ENCODE measurements around the gene GPR37. TPM values are rescaled to one million over a fixed set of nuclear protein-coding genes. Genes with fewer than 3 reads are reported as not detected.

Gene GPR37
- total and polyA plus RNA-seq, 2 donors (not counting 3 experiments of a cell fraction or from before 2014, with no cell fraction given) = 0.92 to 2.1 TPM

- Histone ChIP-seq H4K20me1 (replicated peaks; ENCODE audit: control insufficient read depth, extremely low read depth, insufficient read depth, low read length) (no peaks in the 10 kb centered on the region), H3K4me1 (ENCODE audit: control insufficient read depth, extremely low read depth, insufficient read depth, low read length) (peaks cover 10% of the 10 kb centered on the region), H3K9ac (replicated peaks; ENCODE audit: extremely low read depth, insufficient read depth, low read length) (no peak overlapping the region), H3K79me2 (ENCODE audit: control insufficient read depth, insufficient read depth, low read length) (no peaks in the 10 kb centered on the region), H3K36me3 (ENCODE audit: control insufficient read depth in 2 of 2, extremely low read depth in 1 of 2, insufficient read depth in 2 of 2, low read length in 2 of 2) (no peaks in the 10 kb centered on the region), H3K27ac (ENCODE audit: insufficient read depth, low read depth, low read length) (no peak overlapping the region), H3K9me1 (replicated peaks; ENCODE audit: control insufficient read depth, extremely low read depth, insufficient read depth, low read length) (no peaks in the 10 kb centered on the region), H2AFZ (ENCODE audit: low read depth, low read length) (no peak overlapping the region), H3K9me3 (replicated peaks; ENCODE audit: control insufficient read depth, insufficient read depth, low read length) (no peaks in the 10 kb centered on the region), H3K4me3 (replicated peaks in 1 of 3; ENCODE audit: insufficient read depth in 1 of 3, low read depth in 1 of 3, low read length in 3 of 3) (no peak overlapping the region), H3K27me3 (ENCODE audit: control insufficient read depth in 2 of 2, insufficient read depth in 2 of 2, low read length in 2 of 2) (no peaks in the 10 kb centered on the region), H3K4me2 (ENCODE audit: insufficient read depth, low read length) (no peak overlapping the region)
- ChIA-PET POLR2A (no interaction called here), CTCF (interaction anchor here (0.9 kb wide), 1 partner anchor 12 kb away, joined by 3 read pairs; no protein-coding TSS in a partner anchor)
- dilution Hi-C loops (cut with MboI; ENCODE audit: extremely low pct_ligation_motif_present, low sequenced_read_pairs) = no loop called here
- no TSS peak for BruUV-seq (replicated peaks)
- no peak for DNase-seq (ENCODE audit: low read depth, low spot score)
- TF ChIP-seq FOS (IDR thresholded peaks at IDR 0.05; ENCODE audit: borderline replicate concordance, insufficient read depth, low read length) (no peak), EZH2 (IDR thresholded peaks at IDR 0.05; ENCODE audit: borderline replicate concordance, low read depth, low read length, severe bottlenecking) (no peak), GATA2 (IDR thresholded peaks at IDR 0.05; ENCODE audit: insufficient read depth, insufficient read length, low read depth, low read length) (no peak), POLR2A (IDR thresholded peaks at IDR 0.05; ENCODE audit: low read depth, low read length) (no peak), JUN (IDR thresholded peaks at IDR 0.05; ENCODE audit: borderline replicate concordance, insufficient read depth, insufficient read length, low read depth) (no peak), POLR2AphosphoS5 (IDR thresholded peaks at IDR 0.05; ENCODE audit: insufficient read depth, low read depth, low read length) (no peak), CTCF (IDR thresholded peaks at IDR 0.05; ENCODE audit: extremely low read depth in 1 of 2, insufficient read depth in 1 of 2, low read depth in 1 of 2, low read length in 2 of 2) (no peak), MYC (IDR thresholded peaks at IDR 0.05; ENCODE audit: low read depth, low read length) (no peak)
- TF ChIP-seq, protein P1, sequence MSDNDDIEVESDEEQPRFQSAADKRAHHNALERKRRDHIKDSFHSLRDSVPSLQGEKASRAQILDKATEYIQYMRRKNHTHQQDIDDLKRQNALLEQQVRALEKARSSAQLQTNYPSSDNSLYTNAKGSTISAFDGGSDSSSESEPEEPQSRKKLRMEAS (IDR thresholded peaks at IDR 0.05; ENCODE audit: insufficient read depth, insufficient read length) = no peak
- FAIRE-seq = no peak
- intact Hi-C loops (cut with micrococcal nuclease) = no loop called here
These were observed 41.5 kb downstream of the GPR37 start for GRCh38 chr7:124724079-124724478.

Data from endothelial cell of umbilical vein (primary cell).